HG02571 (cell line): ENCODE data around the gene PARP1.

Experiments used
- ATAC-seq: cut with Tn5 transposase; IDR thresholded peaks from one replicate; pipeline ENCODE4 v1.9.1; 2021; ENCODE audit warnings: mild to moderate bottlenecking, moderate library complexity; ENCODE audit not compliant: unreplicated experiment

PARP1 gene

DNA sequence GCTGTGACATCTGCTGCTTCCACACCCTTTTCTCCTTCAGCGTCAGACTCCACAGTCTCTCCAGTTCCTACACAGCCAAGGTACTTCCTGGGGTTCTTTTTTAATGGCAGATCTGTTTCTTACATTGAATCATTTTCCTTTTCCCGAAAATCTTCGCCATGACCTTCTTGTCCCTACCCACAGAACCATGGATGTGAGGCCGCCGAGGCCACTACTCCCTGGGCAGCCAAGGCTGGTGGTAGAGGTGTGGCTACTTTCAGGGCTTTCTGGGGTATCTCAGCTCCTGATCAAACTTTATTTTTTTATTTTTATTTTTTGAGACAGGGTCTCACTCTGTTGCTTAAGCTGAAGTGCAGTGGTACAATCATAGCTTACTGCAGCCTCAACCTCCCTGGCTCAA is 89.4 kb downstream of the PARP1 start:
- ATAC-seq: no peak

DNA sequence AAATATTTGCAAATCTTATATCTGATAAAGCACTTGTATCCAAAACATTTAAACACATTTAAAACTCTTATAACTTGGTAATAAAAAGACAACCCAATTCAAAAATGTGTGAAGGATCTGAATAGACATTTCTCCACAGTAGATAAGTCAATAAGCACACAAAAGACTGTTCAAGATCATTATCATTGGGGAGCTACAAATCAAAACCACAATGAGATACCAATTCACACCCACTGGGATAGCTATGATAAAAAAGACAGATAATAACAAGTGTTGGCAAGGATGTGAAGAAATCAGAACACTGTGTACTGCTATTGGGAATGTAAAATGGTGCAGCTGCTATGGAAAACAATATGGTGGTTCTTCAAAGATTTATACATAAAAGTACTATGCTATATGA is 93.8 kb downstream of the PARP1 start:
- no peak for ATAC-seq

DNA sequence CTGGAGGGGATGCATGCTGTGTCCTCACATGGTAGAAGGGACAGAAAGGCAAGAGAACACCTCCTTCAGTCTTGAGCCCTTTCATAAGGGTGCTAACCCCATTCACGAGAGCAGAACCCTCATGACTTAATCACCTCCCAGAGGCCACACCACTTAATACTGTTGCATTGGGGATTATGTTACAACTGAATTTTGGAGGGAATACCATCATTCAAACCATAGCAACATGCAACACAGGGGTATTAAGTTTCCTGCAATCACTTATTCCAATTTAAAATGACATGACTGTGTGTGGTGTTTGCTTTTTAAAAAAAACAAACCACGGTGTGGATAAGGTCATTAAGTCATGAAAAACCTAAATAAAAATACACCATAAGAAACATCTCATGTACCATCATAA is 95.8 kb downstream of the PARP1 start:
- no peak for ATAC-seq

DNA sequence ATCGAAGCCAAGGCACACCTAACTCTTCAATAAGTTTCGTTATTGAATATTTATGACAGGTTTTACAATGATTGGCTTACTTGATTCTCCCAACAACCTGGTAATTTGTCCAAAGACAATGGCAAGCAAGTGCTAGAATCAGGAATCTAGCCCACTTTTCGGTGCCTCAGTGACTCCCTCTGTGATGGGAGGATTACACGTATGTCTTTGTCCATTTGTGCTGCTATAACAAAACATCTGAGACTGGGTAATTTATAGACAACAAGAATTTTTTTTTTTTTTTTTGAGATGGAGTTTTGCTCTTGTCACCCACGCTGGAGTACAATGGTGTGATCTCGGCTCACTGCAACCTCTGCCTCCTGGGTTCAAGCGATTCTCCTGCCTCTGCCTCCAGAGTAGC is 96.5 kb downstream of the PARP1 start:
- ATAC-seq: no peak
